ENCODE data around the gene SNRNP27. TPM values are rescaled to one million over a fixed set of nuclear protein-coding genes. Genes with fewer than 3 reads are reported as not detected.

The SNRNP27 gene
- total RNA-seq, 1 experiment from 2014 or later, result 47.1 TPM

DNA sequence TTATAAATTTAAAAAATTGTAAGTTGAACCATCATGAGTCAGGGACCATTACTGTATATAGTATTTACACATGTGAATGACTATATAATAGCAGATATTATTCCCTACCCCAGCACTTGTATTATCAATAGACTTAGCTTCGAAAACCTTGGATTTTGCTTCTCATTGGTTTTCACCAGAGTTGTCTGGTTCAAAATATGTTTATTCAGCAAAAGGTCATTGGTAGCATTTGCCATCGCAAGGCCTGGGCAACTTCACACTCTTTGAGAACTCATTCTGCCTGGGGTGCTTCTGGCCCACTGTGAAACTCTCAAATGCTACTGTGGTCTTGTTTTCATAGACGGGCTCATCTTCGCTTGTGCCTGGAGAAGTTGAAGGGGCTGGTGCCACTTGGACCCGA is 41.3 kb downstream of the SNRNP27 start:
- Histone ChIP-seq H3K79me1 (ENCODE audit: insufficient read depth, low read depth, low read length, poor library complexity, severe bottlenecking) (no peaks in the 10 kb centered on the region), H3K23me2 (ENCODE audit: insufficient read length, low read depth, low read length, poor library complexity, severe bottlenecking) (no peaks in the 10 kb centered on the region), H3K23ac (ENCODE audit: insufficient read length, low read depth, low read length) (no peak overlapping the region), H3K4ac (ENCODE audit: low read depth, low read length) (no peak overlapping the region), H2BK5ac (ENCODE audit: insufficient read length, low read length) (no peak overlapping the region), H3K18ac (ENCODE audit: insufficient read length, low read depth, low read length) (no peak overlapping the region), H2BK20ac (ENCODE audit: low read depth, low read length, poor library complexity, severe bottlenecking) (no peak overlapping the region), H3K9ac (ENCODE audit: extremely low read depth, insufficient read length, low read length) (no peak overlapping the region), H2BK120ac (ENCODE audit: low read depth, low read length, poor library complexity, severe bottlenecking) (no peak overlapping the region), H2BK15ac (ENCODE audit: low read depth, low read length) (no peak overlapping the region), H3K79me2 (ENCODE audit: insufficient read depth, low read length) (no peaks in the 10 kb centered on the region), H3K4me1 (ENCODE audit: insufficient read depth, low read length) (no peaks in the 10 kb centered on the region), H2BK12ac (ENCODE audit: insufficient read length, low read depth, low read length) (no peak overlapping the region), H4K8ac (replicated peaks; ENCODE audit: insufficient read length, low read depth, low read length) (no peak overlapping the region), H3T11ph (ENCODE audit: low read length) (no peak overlapping the region), H4K91ac (ENCODE audit: insufficient read length, low read depth, low read length) (no peak overlapping the region), H2AK5ac (ENCODE audit: insufficient read length, low read length) (no peak overlapping the region), H3K27me3 (ENCODE audit: insufficient read depth, low read length) (no peaks in the 10 kb centered on the region), H3K56ac (ENCODE audit: insufficient read length, low read depth, low read length) (no peak overlapping the region), H3K4me2 (ENCODE audit: insufficient read depth, insufficient read length, low read length) (no peak overlapping the region), H3K14ac (ENCODE audit: insufficient read depth, low read length) (no peak overlapping the region), H3K9me3 (ENCODE audit: control insufficient read depth, low read depth, low read length) (no peaks in the 10 kb centered on the region), H4K20me1 (ENCODE audit: control insufficient read depth, insufficient read depth, insufficient read length) (no peaks in the 10 kb centered on the region), H4K5ac (ENCODE audit: insufficient read length, low read depth, low read length) (no peak overlapping the region), H2AFZ (ENCODE audit: low read length) (no peak overlapping the region), H3K27ac (ENCODE audit: insufficient read length, low read depth, low read length) (no peak overlapping the region)
- Mint-ChIP-seq H3K9me3 (no peaks in the 10 kb centered on the region), H3K27ac (0 out of 7 replicates have a peak overlapping the region, but pooled peaks of 1 of the 3 experiments have one; percentile 14), H3K27me3 (ENCODE audit: low read depth) (no peaks in the 10 kb centered on the region), H3K4me3 (no peak overlapping the region), H3K36me3 (ENCODE audit: insufficient read depth in 1 of 3, low read depth in 3 of 3) (peaks cover 0 to 27% (median 11%) of the 10 kb centered on the region in 3 experiments; a peak in 5 of 7 replicates), H3K4me1 (peaks cover 16 to 25% of the 10 kb centered on the region in 2 experiments)
- DNase-seq, result no peak
- TF ChIP-seq, protein P1, sequence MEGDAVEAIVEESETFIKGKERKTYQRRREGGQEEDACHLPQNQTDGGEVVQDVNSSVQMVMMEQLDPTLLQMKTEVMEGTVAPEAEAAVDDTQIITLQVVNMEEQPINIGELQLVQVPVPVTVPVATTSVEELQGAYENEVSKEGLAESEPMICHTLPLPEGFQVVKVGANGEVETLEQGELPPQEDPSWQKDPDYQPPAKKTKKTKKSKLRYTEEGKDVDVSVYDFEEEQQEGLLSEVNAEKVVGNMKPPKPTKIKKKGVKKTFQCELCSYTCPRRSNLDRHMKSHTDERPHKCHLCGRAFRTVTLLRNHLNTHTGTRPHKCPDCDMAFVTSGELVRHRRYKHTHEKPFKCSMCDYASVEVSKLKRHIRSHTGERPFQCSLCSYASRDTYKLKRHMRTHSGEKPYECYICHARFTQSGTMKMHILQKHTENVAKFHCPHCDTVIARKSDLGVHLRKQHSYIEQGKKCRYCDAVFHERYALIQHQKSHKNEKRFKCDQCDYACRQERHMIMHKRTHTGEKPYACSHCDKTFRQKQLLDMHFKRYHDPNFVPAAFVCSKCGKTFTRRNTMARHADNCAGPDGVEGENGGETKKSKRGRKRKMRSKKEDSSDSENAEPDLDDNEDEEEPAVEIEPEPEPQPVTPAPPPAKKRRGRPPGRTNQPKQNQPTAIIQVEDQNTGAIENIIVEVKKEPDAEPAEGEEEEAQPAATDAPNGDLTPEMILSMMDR (conservative IDR thresholded peaks at IDR 0.05), result no peak
- WGBS (ENCODE audit: extremely low coverage, insufficient read length, low lambda C conversion rate), result no CpG with 5 or more reads among the region's 5 CpGs

Data from H9 (cell line).